HepG2 (cell line): Measurements from ENCODE around the gene FOXL3. TPM values are rescaled to one million over a fixed set of nuclear protein-coding genes. Genes with fewer than 3 reads are reported as not detected.

Experiments
- ATAC-seq: fragments of 200-7000 bp; cut with Tn5 transposase; 3 replicates; pipeline ENCODE4 v1.9.1; 2020; ENCODE audit warnings: mild to moderate bottlenecking, moderate library complexity
- BruUV-seq: library from RNA; stranded (reverse); fragments of 400-500 nt; replicated peaks from 2 replicates; lab custom pipeline; 2021; lab: Mats Ljungman, UMichigan
- CTCF ChIA-PET: fragments of 300-600 bp; formaldehyde crosslinking; extraction: SDS; loops from one replicate; lab custom pipeline; 2021; ENCODE audit warnings: low total read pairs, inconsistent platforms, low intra/inter-chr PET ratio; lab: Yijun Ruan, JAX
- POLR2A ChIA-PET: fragments of 350-600 bp; sonication (Branson Sonifier 250); formaldehyde crosslinking; loops from one replicate; lab custom pipeline; 2020; ENCODE audit warnings: antibody characterized with exemption, inconsistent platforms; lab: Yijun Ruan, JAX
- DNase-seq: peaks from one replicate; pipeline ENCODE4 v3.0.0-alpha.2; 2015; ENCODE audit warnings: low spot score
- FAIRE-seq: peaks from 3 replicates; lab custom pipeline; 2011; peaks lifted over from hg19 to GRCh38; lab: Jason Lieb, UNC
- H2AFZ ChIP-seq: one replicate; pipeline ENCODE4 v1.6.1; 2011; ENCODE audit warnings: low read length, inconsistent platforms
- H3K27ac ChIP-seq: fragments of 300-600 bp; 3 replicates; pipeline ENCODE4 v1.8.0; 2011; ENCODE audit warnings: mixed run types, mild to moderate bottlenecking, mixed read lengths, low read length, inconsistent platforms; ENCODE audit not compliant: insufficient read depth; ENCODE audit errors: extremely low read length
- H3K27me3 ChIP-seq, 2 experiments: fragments of 200-600 bp in 1 of 2; 2 replicates in 1 of 2; 3 replicates in 1 of 2; pipeline versions ENCODE4 v1.6.0 to v1.8.0; 2011; ENCODE audit warnings: low read length in 2 of 2, mild to moderate bottlenecking in 2 of 2, moderate library complexity in 2 of 2, inconsistent platforms in 1 of 2; ENCODE audit not compliant: insufficient read depth in 2 of 2, control insufficient read depth in 1 of 2
- H3K36me3 ChIP-seq, 2 experiments: fragments of 200-600 bp in 1 of 2; replicated peaks in 1 of 2; 2 replicates in 1 of 2; 3 replicates in 1 of 2; pipeline versions ENCODE4 v1.5.1 to v1.8.0; 2011; ENCODE audit warnings: low read length in 2 of 2, inconsistent platforms in 1 of 2; ENCODE audit not compliant: insufficient read depth in 2 of 2, control insufficient read depth in 1 of 2
- H3K4me1 ChIP-seq: 2 replicates; pipeline ENCODE4 v1.5.1; 2012; ENCODE audit warnings: low read length, inconsistent platforms; ENCODE audit not compliant: insufficient read depth
- H3K4me2 ChIP-seq: 2 replicates; pipeline ENCODE4 v1.6.0; 2011; ENCODE audit warnings: low read depth, low read length, inconsistent platforms
- H3K4me3 ChIP-seq, 3 experiments: fragments of 200-600 bp in 1 of 3; sonication (generic), shearing (Covaris generic) in 1 of 3; replicated peaks in 1 of 3; 2 replicates each; pipeline ENCODE4 v1.5.1; 2011 to 2016; ENCODE audit warnings: low read length in 3 of 3, inconsistent platforms in 2 of 3, low read depth in 2 of 3, mild to moderate bottlenecking in 2 of 3, control low read depth in 1 of 3, mixed read lengths in 1 of 3; ENCODE audit not compliant: insufficient read depth in 1 of 3
- H3K79me2 ChIP-seq: one replicate; pipeline ENCODE4 v1.6.1; 2011; ENCODE audit warnings: low read length, inconsistent platforms; ENCODE audit not compliant: insufficient read depth
- H3K9ac ChIP-seq: 2 replicates; pipeline ENCODE4 v1.6.0; 2011; ENCODE audit warnings: mild to moderate bottlenecking, low read depth, low read length, inconsistent platforms; ENCODE audit not compliant: insufficient read depth
- H3K9me3 ChIP-seq: 2 replicates; pipeline ENCODE4 v1.5.1; 2012; ENCODE audit warnings: mild to moderate bottlenecking, low read length
- H4K20me1 ChIP-seq: 2 replicates; pipeline ENCODE4 v1.6.0; 2011; ENCODE audit warnings: inconsistent platforms, mild to moderate bottlenecking, low read length, moderate library complexity; ENCODE audit not compliant: insufficient read depth
- CCDC6 ChIP-seq: sonication (generic); formaldehyde crosslinking; IDR thresholded peaks from 2 replicates; pipeline ENCODE4 v1.8.1; 2022; ENCODE audit warnings: mild to moderate bottlenecking, missing genetic modification reagents, moderate library complexity
- MED8 ChIP-seq: sonication (generic); formaldehyde crosslinking; IDR thresholded peaks from 2 replicates; pipeline ENCODE4 v1.8.1; 2023; ENCODE audit warnings: mild to moderate bottlenecking, missing genetic modification reagents; ENCODE audit not compliant: insufficient replicate concordance
- TBL1XR1 ChIP-seq: fragments of 150-350 bp; IDR thresholded peaks from 2 replicates; pipeline ENCODE4 v1.6.1; 2014; ENCODE audit warnings: borderline replicate concordance, low read length; ENCODE audit not compliant: partially characterized antibody
- ZNF331 ChIP-seq: sonication (generic); formaldehyde crosslinking; IDR thresholded peaks from 2 replicates; pipeline ENCODE4 v1.4.0; 2020; ENCODE audit warnings: missing genetic modification reagents
- ZNF382 ChIP-seq: sonication (generic); formaldehyde crosslinking; IDR thresholded peaks from 2 replicates; pipeline ENCODE4 v1.5.0; 2020; ENCODE audit warnings: missing genetic modification reagents, mild to moderate bottlenecking, borderline replicate concordance
- ZNF383 ChIP-seq: sonication (generic); formaldehyde crosslinking; IDR thresholded peaks from 2 replicates; pipeline ENCODE4 v1.4.0; 2020; ENCODE audit warnings: missing genetic modification reagents, mild to moderate bottlenecking, borderline replicate concordance
- WGBS: methylation state at CpG from one replicate; pipeline ENCODE4 v1.1.6; 2017; ENCODE audit warnings: low lambda C conversion rate; 5-methylcytosine and 5-hydroxymethylcytosine counted together
- in situ Hi-C: cut with HindIII; loops from 2 replicates; pipeline ENCODE4 v1.10.0; 2017; ENCODE audit warnings: low pct_unique_long_range_greater_than_20kb; ENCODE audit not compliant: extremely low pct_ligation_motif_present
- intact Hi-C: fragments of 100-400 bp; cut with micrococcal nuclease; formaldehyde crosslinking; loops from one replicate; pipeline ENCODE4 v1.10.0; 2022; ENCODE audit not compliant: unreplicated experiment
- polyA plus RNA-seq, 8 experiments: library from polyadenylated mRNA; depleted of rRNA in 3 of 8; stranded (reverse) in 7 of 8; unstranded in 1 of 8; fragments of >200 nt; fragmentation: Illumina TruSeq in 4 of 8; extraction: Trizol in 4 of 8; gene quantifications; 2 replicates each; pipeline versions ENCODE4 v1.2.1 to v1.2.3, GENCODE V29; 2011 to 2016; ENCODE audit warnings: low read depth in 4 of 8, missing spikeins in 1 of 8, mixed read lengths in 1 of 8; ENCODE audit not compliant: insufficient read depth in 1 of 8
- total RNA-seq, 5 experiments: library from RNA; depleted of rRNA; stranded (reverse); fragments of >200 nt; fragmentation: Illumina TruSeq; extraction: Trizol; gene quantifications; 2 replicates each; pipeline ENCODE4 v1.2.3, GENCODE V29; 2016; ENCODE audit warnings: low read depth in 1 of 5
- TF ChIP-seq, protein P1 (sequence below): sonication (generic); formaldehyde crosslinking; IDR thresholded peaks from 2 replicates; pipeline ENCODE4 v1.5.1; 2020; ENCODE audit warnings: missing genetic modification reagents, mild to moderate bottlenecking, borderline replicate concordance
- TF ChIP-seq, protein P2 (sequence below): fragments of 450-650 bp; IDR thresholded peaks from 2 replicates; pipeline ENCODE4 v1.6.1; 2016
- TF ChIP-seq, protein P3 (sequence below), 2 experiments: IDR thresholded peaks; 2 replicates each; pipeline ENCODE4 v1.6.1; 2011 to 2012; ENCODE audit warnings: low read length in 2 of 2, borderline replicate concordance in 1 of 2, low read depth in 1 of 2, mild to moderate bottlenecking in 1 of 2, moderate library complexity in 1 of 2
- TF ChIP-seq, protein P4 (sequence below): sonication (generic); formaldehyde crosslinking; IDR thresholded peaks from 2 replicates; pipeline ENCODE4 v1.5.0; 2020; ENCODE audit warnings: missing genetic modification reagents, mild to moderate bottlenecking, borderline replicate concordance

FOXL3 gene
- total and polyA plus RNA-seq, 2 of the 13 experiments (the other 11 are each of a cell fraction or from before 2014, with no cell fraction given), result not detected

DNA sequence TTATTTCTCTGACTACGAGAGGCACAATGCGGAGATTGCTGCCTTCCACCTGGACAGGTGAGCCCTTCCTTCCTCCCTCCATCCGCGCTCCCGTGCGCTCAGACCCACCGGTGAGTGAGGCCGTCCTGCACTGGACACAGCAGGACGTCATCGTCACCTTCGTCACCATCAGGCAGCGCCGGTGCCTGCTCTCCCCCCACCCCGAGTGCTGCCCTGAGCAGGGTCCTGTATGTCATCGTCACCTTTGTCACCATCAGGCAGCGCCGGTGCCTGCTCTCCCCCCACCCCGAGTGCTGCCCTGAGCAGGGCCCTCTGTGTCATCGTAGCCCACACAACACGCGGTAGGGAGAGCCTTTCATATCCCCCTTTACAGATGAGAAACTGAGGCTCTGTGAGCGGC lies 43.5 kb upstream of the FOXL3 start:
- ChIA-PET CTCF (no interaction called here), POLR2A (no interaction called here)
- no peak overlapping the region for H3K4me2 ChIP-seq
- H3K4me3 ChIP-seq, result no peak overlapping the region
- no peak overlapping the region for H3K27ac ChIP-seq
- no peak overlapping the region for H2AFZ ChIP-seq
- 98% methylated on average over 22 of the region's 22 CpGs for WGBS
- DNase-seq (no peak), ATAC-seq (no peak), FAIRE-seq (no peak)
- no peaks in the 10 kb centered on the region for H3K79me2 ChIP-seq
- no peaks in the 10 kb centered on the region for H3K9me3 ChIP-seq
- peaks cover 19 to 63% of the 10 kb centered on the region in 2 experiments; a peak in 4 of 5 replicates for H3K36me3 ChIP-seq
- H3K27me3 ChIP-seq, result no peaks in the 10 kb centered on the region
- intact Hi-C loops, result no loop called here
- H3K4me1 ChIP-seq, result no peaks in the 10 kb centered on the region
- H4K20me1 ChIP-seq, result no peaks in the 10 kb centered on the region
- no TSS peak for BruUV-seq
- no peak overlapping the region for H3K9ac ChIP-seq
- no peak for TF ChIP-seq ZNF382
- TF ChIP-seq ZNF383 (CRISPR knock-in tag), result no peak
- TF ChIP-seq MED8 (CRISPR knock-in tag), result no peak
- no peak for TF ChIP-seq CCDC6 (CRISPR knock-in tag)
- TF ChIP-seq, all 625 proteins: peak for 0
- in situ Hi-C loops, result no loop called here

DNA sequence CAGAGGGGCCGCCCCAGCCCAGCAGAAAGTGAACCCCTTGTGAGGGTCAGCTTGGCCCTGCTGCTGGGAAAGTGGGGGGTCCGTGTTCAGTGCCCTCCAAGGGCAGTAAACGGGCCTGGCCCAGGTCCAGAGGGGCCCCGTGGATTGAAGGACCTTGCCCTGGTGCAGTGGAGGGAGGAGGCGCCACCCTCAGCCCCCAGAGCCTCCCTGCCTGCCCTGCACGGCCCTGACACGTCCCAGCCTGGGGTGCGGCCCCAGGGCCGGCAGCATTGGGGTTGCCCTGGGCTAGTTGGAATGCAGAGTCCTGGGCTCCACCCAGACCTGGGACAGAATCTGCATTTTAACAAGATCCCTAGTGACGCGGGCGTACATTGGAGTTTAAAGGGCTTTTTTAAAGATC lies 42.8 kb upstream of the FOXL3 start:
- POLR2A ChIA-PET, result no interaction called here
- TF ChIP-seq, protein P1, sequence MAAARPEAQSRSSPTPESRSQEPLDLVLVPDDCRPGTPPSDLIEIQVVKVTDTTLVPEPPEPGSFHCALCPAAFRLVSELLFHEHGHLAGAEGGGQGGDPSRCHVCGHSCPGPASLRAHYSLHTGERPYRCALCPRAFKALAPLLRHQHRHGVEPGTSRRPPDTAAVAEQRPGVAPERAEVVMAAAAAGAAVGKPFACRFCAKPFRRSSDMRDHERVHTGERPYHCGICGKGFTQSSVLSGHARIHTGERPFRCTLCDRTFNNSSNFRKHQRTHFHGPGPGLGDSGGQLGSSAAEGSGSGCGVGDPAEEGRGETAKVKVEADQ (CRISPR knock-in tag), result no peak
- TF ChIP-seq, protein P2, sequence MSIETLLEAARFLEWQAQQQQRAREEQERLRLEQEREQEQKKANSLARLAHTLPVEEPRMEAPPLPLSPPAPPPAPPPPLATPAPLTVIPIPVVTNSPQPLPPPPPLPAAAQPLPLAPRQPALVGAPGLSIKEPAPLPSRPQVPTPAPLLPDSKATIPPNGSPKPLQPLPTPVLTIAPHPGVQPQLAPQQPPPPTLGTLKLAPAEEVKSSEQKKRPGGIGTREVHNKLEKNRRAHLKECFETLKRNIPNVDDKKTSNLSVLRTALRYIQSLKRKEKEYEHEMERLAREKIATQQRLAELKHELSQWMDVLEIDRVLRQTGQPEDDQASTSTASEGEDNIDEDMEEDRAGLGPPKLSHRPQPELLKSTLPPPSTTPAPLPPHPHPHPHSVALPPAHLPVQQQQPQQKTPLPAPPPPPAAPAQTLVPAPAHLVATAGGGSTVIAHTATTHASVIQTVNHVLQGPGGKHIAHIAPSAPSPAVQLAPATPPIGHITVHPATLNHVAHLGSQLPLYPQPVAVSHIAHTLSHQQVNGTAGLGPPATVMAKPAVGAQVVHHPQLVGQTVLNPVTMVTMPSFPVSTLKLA, result no peak
- TF ChIP-seq ZNF331 (CRISPR knock-in tag) (no peak), TBL1XR1 (no peak)
- TF ChIP-seq, protein P3, sequence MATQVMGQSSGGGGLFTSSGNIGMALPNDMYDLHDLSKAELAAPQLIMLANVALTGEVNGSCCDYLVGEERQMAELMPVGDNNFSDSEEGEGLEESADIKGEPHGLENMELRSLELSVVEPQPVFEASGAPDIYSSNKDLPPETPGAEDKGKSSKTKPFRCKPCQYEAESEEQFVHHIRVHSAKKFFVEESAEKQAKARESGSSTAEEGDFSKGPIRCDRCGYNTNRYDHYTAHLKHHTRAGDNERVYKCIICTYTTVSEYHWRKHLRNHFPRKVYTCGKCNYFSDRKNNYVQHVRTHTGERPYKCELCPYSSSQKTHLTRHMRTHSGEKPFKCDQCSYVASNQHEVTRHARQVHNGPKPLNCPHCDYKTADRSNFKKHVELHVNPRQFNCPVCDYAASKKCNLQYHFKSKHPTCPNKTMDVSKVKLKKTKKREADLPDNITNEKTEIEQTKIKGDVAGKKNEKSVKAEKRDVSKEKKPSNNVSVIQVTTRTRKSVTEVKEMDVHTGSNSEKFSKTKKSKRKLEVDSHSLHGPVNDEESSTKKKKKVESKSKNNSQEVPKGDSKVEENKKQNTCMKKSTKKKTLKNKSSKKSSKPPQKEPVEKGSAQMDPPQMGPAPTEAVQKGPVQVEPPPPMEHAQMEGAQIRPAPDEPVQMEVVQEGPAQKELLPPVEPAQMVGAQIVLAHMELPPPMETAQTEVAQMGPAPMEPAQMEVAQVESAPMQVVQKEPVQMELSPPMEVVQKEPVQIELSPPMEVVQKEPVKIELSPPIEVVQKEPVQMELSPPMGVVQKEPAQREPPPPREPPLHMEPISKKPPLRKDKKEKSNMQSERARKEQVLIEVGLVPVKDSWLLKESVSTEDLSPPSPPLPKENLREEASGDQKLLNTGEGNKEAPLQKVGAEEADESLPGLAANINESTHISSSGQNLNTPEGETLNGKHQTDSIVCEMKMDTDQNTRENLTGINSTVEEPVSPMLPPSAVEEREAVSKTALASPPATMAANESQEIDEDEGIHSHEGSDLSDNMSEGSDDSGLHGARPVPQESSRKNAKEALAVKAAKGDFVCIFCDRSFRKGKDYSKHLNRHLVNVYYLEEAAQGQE (IDR thresholded peaks at IDR 0.05; ENCODE audit: borderline replicate concordance in 1 of 2, low read depth in 1 of 2, low read length in 2 of 2), result no peak
- TF ChIP-seq, protein P4, sequence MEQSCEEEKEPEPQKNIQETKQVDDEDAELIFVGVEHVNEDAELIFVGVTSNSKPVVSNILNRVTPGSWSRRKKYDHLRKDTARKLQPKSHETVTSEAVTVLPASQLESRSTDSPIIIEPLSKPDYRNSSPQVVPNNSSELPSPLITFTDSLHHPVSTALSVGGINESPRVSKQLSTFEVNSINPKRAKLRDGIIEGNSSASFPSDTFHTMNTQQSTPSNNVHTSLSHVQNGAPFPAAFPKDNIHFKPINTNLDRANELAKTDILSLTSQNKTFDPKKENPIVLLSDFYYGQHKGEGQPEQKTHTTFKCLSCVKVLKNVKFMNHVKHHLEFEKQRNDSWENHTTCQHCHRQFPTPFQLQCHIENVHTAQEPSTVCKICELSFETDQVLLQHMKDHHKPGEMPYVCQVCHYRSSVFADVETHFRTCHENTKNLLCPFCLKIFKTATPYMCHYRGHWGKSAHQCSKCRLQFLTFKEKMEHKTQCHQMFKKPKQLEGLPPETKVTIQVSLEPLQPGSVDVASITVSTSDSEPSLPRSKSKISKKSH (CRISPR knock-in tag), result no peak
- CTCF ChIA-PET, result no interaction called here
- WGBS, result 89% methylated on average over 9 of the region's 12 CpGs
- FAIRE-seq, result no peak
- in situ Hi-C loops (no loop called here), intact Hi-C loops (no loop called here)
- H3K27me3 ChIP-seq, result no peaks in the 10 kb centered on the region
- no peaks in the 10 kb centered on the region for H4K20me1 ChIP-seq
- H3K4me2 ChIP-seq, result no peak overlapping the region
- H3K27ac ChIP-seq, result no peak overlapping the region
- no peak overlapping the region for H3K4me3 ChIP-seq
- no peak overlapping the region for H3K9ac ChIP-seq
- no peak for ATAC-seq
- H2AFZ ChIP-seq, result no peak overlapping the region
- no peak for DNase-seq
- H3K9me3 ChIP-seq, result no peaks in the 10 kb centered on the region
- no peaks in the 10 kb centered on the region for H3K4me1 ChIP-seq
- H3K36me3 ChIP-seq, result peaks cover 17 to 60% of the 10 kb centered on the region in 2 experiments; a peak in 4 of 5 replicates
- no TSS peak for BruUV-seq
- H3K79me2 ChIP-seq, result no peaks in the 10 kb centered on the region
